GM10266 (cell line): ENCODE data around the gene ERC2.

ENCODE experiments used
- DNase-seq: peaks from one replicate; pipeline ENCODE4 v3.0.0; 2012; ENCODE audit errors: extremely low spot score
- TF ChIP-seq, protein P1 (sequence below): IDR thresholded peaks from 2 replicates; pipeline ENCODE4 v1.5.1; 2012; ENCODE audit warnings: mild to moderate bottlenecking, low read depth; ENCODE audit not compliant: control insufficient read depth, insufficient read depth; ENCODE audit errors: missing control alignments

The ERC2 gene

DNA sequence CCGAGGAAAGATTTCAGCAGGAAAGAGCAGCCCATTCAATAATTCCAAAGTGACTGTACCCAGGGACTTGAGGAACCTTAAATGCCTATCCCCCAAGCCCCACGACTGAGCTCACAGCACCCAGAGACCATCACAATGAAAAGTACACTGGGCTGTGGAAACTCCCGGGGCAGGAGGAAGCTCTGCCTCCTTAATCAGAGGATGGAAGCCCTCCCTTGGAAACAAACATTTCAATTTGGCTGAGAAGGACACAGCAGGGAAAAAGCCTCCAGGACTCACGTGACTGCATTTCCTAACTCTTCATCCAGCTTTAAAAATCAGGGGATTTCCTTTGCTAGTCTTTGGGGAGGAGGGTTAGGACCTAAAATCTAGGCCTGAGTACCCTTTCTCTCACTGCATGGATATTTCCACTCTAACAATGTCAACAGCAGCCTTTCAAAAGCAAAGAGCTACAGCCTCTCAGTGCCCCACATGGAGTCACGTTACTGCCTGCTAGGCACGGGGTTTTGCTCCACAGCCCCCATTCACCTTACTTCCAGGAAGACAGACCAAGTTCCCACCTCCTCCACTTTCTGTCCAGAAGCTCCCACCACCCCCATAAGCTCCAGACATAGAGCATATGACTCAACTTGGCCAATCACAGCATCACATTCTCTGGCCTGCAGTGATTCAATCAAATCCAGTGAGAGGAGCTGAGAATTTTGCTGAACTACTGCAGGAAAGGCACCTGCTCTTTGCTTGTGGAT is 912.2 kb downstream of the ERC2 start:
- DNase-seq = no peak
- TF ChIP-seq, protein P1, sequence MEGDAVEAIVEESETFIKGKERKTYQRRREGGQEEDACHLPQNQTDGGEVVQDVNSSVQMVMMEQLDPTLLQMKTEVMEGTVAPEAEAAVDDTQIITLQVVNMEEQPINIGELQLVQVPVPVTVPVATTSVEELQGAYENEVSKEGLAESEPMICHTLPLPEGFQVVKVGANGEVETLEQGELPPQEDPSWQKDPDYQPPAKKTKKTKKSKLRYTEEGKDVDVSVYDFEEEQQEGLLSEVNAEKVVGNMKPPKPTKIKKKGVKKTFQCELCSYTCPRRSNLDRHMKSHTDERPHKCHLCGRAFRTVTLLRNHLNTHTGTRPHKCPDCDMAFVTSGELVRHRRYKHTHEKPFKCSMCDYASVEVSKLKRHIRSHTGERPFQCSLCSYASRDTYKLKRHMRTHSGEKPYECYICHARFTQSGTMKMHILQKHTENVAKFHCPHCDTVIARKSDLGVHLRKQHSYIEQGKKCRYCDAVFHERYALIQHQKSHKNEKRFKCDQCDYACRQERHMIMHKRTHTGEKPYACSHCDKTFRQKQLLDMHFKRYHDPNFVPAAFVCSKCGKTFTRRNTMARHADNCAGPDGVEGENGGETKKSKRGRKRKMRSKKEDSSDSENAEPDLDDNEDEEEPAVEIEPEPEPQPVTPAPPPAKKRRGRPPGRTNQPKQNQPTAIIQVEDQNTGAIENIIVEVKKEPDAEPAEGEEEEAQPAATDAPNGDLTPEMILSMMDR = no peak

GRCh38 chr3:55554634-55555425 is 913.4 kb downstream of the ERC2 start:
- no peak for DNase-seq
- TF ChIP-seq, protein P1 = no peak

DNA sequence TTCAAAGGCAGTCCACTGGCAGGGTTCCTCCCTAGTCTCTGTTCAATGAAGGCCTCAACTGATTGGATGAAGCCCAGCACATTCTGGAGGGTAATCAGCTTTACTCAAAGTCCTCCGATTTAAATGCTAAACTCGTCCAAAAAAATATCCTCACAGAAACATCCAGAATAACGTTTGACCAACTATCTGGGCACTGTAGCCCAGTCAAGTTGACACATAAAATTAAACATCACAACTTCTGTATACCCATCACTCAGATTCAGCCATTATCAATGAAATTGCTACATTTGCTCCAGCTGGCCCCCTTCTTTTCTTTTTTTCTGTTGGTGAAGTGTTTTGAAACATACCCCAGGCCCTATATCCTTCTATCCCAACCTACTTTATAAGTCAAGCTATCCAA is 916.6 kb downstream of the ERC2 start:
- no peak for DNase-seq
- TF ChIP-seq, protein P1 = no peak

DNA sequence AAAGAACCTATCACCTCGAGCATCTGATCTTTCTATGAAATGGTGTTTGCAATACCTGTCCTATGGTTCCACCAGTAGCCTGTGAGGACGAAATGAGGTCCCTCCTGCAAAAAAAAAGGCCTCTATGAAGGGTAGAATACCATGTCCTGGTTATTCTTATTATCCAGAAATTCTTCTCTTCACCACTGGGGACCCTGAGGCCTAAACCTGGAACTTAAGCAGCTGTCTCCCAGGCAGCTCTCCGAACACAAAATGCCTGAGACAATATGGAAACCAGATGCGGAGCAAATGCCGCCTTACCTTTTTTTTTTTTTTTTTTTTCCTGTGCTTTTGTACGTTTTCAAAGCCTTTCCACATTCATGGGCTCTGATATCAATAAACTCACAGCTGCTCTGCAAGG is 919.1 kb downstream of the ERC2 start:
- DNase-seq = no peak
- TF ChIP-seq, protein P1 = no peak

DNA sequence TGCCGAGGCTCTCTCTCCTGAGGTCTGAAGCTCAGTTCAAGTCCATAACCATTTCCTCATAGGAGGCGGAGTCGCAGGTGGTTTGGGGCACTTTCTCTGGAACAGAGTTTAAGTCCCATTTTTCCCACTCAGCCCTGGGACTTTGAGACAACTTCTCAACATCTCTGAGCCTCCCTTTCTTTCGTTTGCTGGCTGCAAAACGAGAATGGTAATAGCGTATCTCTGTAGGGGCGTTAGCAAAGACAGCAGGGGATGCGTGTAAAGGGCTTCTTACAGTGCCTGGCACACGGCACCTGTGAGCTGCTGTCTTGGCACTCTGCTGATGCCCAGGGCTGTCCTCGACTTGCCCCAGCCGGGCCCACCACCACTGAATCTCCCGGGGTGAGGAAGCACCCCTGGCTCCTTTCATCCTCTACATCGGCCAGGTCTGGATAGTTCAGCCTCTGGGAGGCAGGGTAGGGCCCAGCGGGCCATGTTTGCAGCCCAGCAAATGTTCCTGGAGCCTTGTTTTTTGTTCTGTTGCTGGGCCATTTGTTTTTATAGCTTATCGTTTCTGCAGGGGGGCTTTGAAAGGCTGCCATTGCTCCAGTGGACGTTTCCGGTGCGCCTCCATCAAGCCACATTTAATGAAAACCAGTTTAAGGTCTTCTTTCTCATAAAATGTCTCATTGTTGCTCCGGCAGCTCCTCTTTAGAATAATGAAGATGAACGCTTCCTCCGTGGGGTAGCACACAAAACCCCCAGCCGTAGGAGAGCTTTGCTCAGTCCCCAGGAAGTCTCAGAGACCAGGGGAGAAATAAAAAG is 921.2 kb downstream of the ERC2 start:
- no peak for DNase-seq
- TF ChIP-seq, protein P1 = no peak

- TF ChIP-seq, protein P1 = no peak
- no peak for DNase-seq
Observed at GRCh38 chr3:55545995-55546394, 922.3 kb downstream of the ERC2 start.
